Body of pancreas (tissue), 4 donors: Measurements from ENCODE around the gene THG1L. TPM values are rescaled to one million over a fixed set of nuclear protein-coding genes. Genes with fewer than 3 reads are reported as not detected.
A peak's percentile ranks its signal among the peaks of the same experiment; 100 is the strongest.

Experiments
- ATAC-seq: fragments of 150-250 bp; one replicate; pipeline ENCODE4 v1.9.1; 2016
- DNase-seq, 4 donors: peaks; one replicate each; pipeline ENCODE4 v3.0.0-alpha.2; 2019
- H3K27ac ChIP-seq, 4 donors: fragments of 200-600 bp; sonication (generic); 1 replicate in 3 of 4; 2 replicates in 1 of 4; pipeline versions ENCODE4 v1.5.1 to v1.6.1; 2016 to 2019; ENCODE audit warnings: mild to moderate bottlenecking in 1 of 4, mixed read lengths in 1 of 4, moderate library complexity in 1 of 4
- H3K27me3 ChIP-seq, 2 donors: fragments of 200-600 bp; sonication (generic); one replicate each; pipeline ENCODE4 v1.6.0; 2016; ENCODE audit warnings: mild to moderate bottlenecking in 1 of 2
- H3K36me3 ChIP-seq, 2 donors: fragments of 200-600 bp; sonication (generic); replicated peaks in 1 of 2; 2 replicates each; pipeline ENCODE4 v1.5.1; 2016; ENCODE audit warnings: low read depth in 2 of 2; ENCODE audit not compliant: insufficient read depth in 1 of 2
- H3K4me1 ChIP-seq: fragments of 200-600 bp; sonication (generic); one replicate; pipeline ENCODE4 v1.6.0; 2016
- H3K4me3 ChIP-seq, 2 donors: fragments of 200-600 bp; sonication (generic); 1 replicate in 1 of 2; 2 replicates in 1 of 2; pipeline ENCODE4 v1.5.1; 2016 to 2019
- H3K9me3 ChIP-seq, 3 donors: fragments of 200-600 bp; sonication (generic); 1 replicate in 2 of 3; 2 replicates in 1 of 3; pipeline ENCODE4 v1.5.1; 2016
- CTCF ChIP-seq, 7 experiments: fragments of 450-650 bp in 4 of 7; fragments of 200-600 bp in 3 of 7; sonication (generic) in 3 of 7; IDR thresholded peaks; one replicate each; pipeline ENCODE4 v1.5.1; 2016 to 2019; ENCODE audit warnings: antibody characterized with exemption in 7 of 7
- POLR2A ChIP-seq, 3 donors: fragments of 450-650 bp; IDR thresholded peaks; one replicate each; pipeline ENCODE4 v1.6.1; 2016; ENCODE audit warnings: antibody characterized with exemption in 3 of 3, mild to moderate bottlenecking in 2 of 3
- WGBS, 2 donors: methylation state at CpG; one replicate each; pipeline ENCODE4 v1.1.5; 2017; 5-methylcytosine and 5-hydroxymethylcytosine counted together
- intact Hi-C: fragments of 100-400 bp; cut with DNase I; formaldehyde crosslinking; loops from one replicate; pipeline ENCODE4 v1.15.1; 2023
- total RNA-seq, 2 donors: library from RNA; depleted of rRNA; stranded (reverse); fragments of >200 nt; gene quantifications; one replicate each; pipeline ENCODE4 v1.1.0, GENCODE V29; 2016

THG1L gene
- total RNA-seq, 2 donors from 2014 or later = 4.4 to 12.5 TPM

- Histone ChIP-seq H3K4me3 (no peak overlapping the region), H3K27me3 (no peaks in the 10 kb centered on the region), H3K9me3 (no peaks in the 10 kb centered on the region), H3K4me1 (peaks cover 3% of the 10 kb centered on the region), H3K27ac (no peak overlapping the region), H3K36me3 (peaks cover 0 to 5% of the 10 kb centered on the region in 2 donors)
- 88 to 92% methylated on average over 6 of the region's 6 CpGs for WGBS, 2 donors
- intact Hi-C loops = no loop called here
- DNase-seq = no peak
- TF ChIP-seq CTCF (IDR thresholded peaks at IDR 0.05) = no peak
- no peak for TF ChIP-seq POLR2A (IDR thresholded peaks at IDR 0.05)
- ATAC-seq = no peak
Measured at GRCh38 chr5:157735991-157736390, 4.8 kb downstream of the THG1L start.

GRCh38 chr5:157739388-157740228 lies 8.4 kb downstream of the THG1L start:
- Histone ChIP-seq H3K27me3 (no peaks in the 10 kb centered on the region), H3K9me3 (no peaks in the 10 kb centered on the region), H3K36me3 (peaks cover 0 to 5% of the 10 kb centered on the region in 2 donors), H3K4me1 (peaks cover 9% of the 10 kb centered on the region), H3K27ac (no peak overlapping the region), H3K4me3 (no peak overlapping the region)
- whole genome bisulfite sequencing, 2 donors = 86% methylated on average over 12 of the region's 12 CpGs
- TF ChIP-seq POLR2A (IDR thresholded peaks at IDR 0.05) = no peak
- TF ChIP-seq CTCF (IDR thresholded peaks at IDR 0.05) = no peak
- intact Hi-C loops = no loop called here
- DNase-seq = no peak
- no peak for ATAC-seq

GRCh38 chr5:157740229-157740610 lies 9.0 kb downstream of the THG1L start:
- TF ChIP-seq CTCF (IDR thresholded peaks at IDR 0.05) = peak in 6 of 7 experiments; percentile 14 to 36 (median 22)
- TF ChIP-seq POLR2A (IDR thresholded peaks at IDR 0.05) = no peak
- no peaks in the 10 kb centered on the region for H3K9me3 ChIP-seq
- ATAC-seq (no peak), DNase-seq (no peak)
- no peak overlapping the region for H3K4me3 ChIP-seq
- 22 to 33% methylated on average over 3 of the region's 3 CpGs for WGBS, 2 donors
- H3K27ac ChIP-seq = no peak overlapping the region
- no peaks in the 10 kb centered on the region for H3K27me3 ChIP-seq
- peaks cover 15% of the 10 kb centered on the region for H3K4me1 ChIP-seq
- intact Hi-C loops = no loop called here
- peaks cover 0 to under 1% of the 10 kb centered on the region in 2 donors for H3K36me3 ChIP-seq

- ATAC-seq = no peak
- WGBS, 2 donors = 57 to 59% methylated on average over 4 of the region's 4 CpGs
- TF ChIP-seq CTCF (IDR thresholded peaks at IDR 0.05) = no peak
- Histone ChIP-seq H3K36me3 (no peaks in the 10 kb centered on the region), H3K4me1 (peaks cover 18% of the 10 kb centered on the region), H3K9me3 (no peaks in the 10 kb centered on the region), H3K4me3 (no peak overlapping the region), H3K27me3 (no peaks in the 10 kb centered on the region), H3K27ac (no peak overlapping the region)
- DNase-seq = no peak
- intact Hi-C loops = no loop called here
Measured at GRCh38 chr5:157741131-157741530, 9.9 kb downstream of the THG1L start.
